ENCODE results near the gene ZDHHC22. TPM values are rescaled to one million over a fixed set of nuclear protein-coding genes. Genes with fewer than 3 reads are reported as not detected.
A peak's percentile ranks its signal among the peaks of the same experiment; 100 is the strongest.

ZDHHC22 gene
- total RNA-seq, 1 experiment from 2014 or later, result 11.3 TPM

GRCh38 chr14:77180726-77181602 is 39.4 kb upstream of the ZDHHC22 start:
- Histone ChIP-seq H3K4me1 (ENCODE audit: insufficient read depth, low read length) (peaks cover 5% of the 10 kb centered on the region; the same call in 1 of the 2 replicates), H3K9ac (ENCODE audit: extremely low read depth, insufficient read length, low read length) (no peak overlapping the region), H4K91ac (ENCODE audit: insufficient read length, low read depth, low read length) (no peak overlapping the region), H3K27me3 (ENCODE audit: insufficient read depth, low read length) (no peaks in the 10 kb centered on the region), H3T11ph (ENCODE audit: low read length) (no peak overlapping the region), H2BK12ac (ENCODE audit: insufficient read length, low read depth, low read length) (peak overlapping the region; percentile 4), H2BK120ac (ENCODE audit: low read depth, low read length, poor library complexity, severe bottlenecking) (no peak overlapping the region), H3K79me1 (ENCODE audit: insufficient read depth, low read depth, low read length, poor library complexity, severe bottlenecking) (no peaks in the 10 kb centered on the region), H3K18ac (ENCODE audit: insufficient read length, low read depth, low read length) (no peak overlapping the region), H3K79me2 (ENCODE audit: insufficient read depth, low read length) (no peaks in the 10 kb centered on the region), H3K14ac (ENCODE audit: insufficient read depth, low read length) (no peak overlapping the region), H2BK15ac (ENCODE audit: low read depth, low read length) (no peak overlapping the region), H2AK5ac (ENCODE audit: insufficient read length, low read length) (no peak overlapping the region), H2AFZ (ENCODE audit: low read length) (no peak overlapping the region), H3K23me2 (ENCODE audit: insufficient read length, low read depth, low read length, poor library complexity, severe bottlenecking) (peaks cover 8% of the 10 kb centered on the region), H3K56ac (ENCODE audit: insufficient read length, low read depth, low read length) (no peak overlapping the region), H4K20me1 (ENCODE audit: control insufficient read depth, insufficient read depth, insufficient read length) (no peaks in the 10 kb centered on the region), H2BK20ac (ENCODE audit: low read depth, low read length, poor library complexity, severe bottlenecking) (no peak overlapping the region), H3K9me3 (ENCODE audit: control insufficient read depth, low read depth, low read length) (no peaks in the 10 kb centered on the region), H2BK5ac (ENCODE audit: insufficient read length, low read length) (no peak overlapping the region), H4K5ac (ENCODE audit: insufficient read length, low read depth, low read length) (no peak overlapping the region), H3K27ac (ENCODE audit: insufficient read length, low read depth, low read length) (no peak overlapping the region), H3K4ac (ENCODE audit: low read depth, low read length) (no peak overlapping the region), H4K8ac (replicated peaks; ENCODE audit: insufficient read length, low read depth, low read length) (no peak overlapping the region), H3K23ac (ENCODE audit: insufficient read length, low read depth, low read length) (no peak overlapping the region), H3K4me2 (ENCODE audit: insufficient read depth, insufficient read length, low read length) (no peak overlapping the region)
- Mint-ChIP-seq H3K9me3 (no peaks in the 10 kb centered on the region), H3K27me3 (ENCODE audit: low read depth) (peaks cover 11% of the 10 kb centered on the region), H3K4me3 (peak overlapping the region; percentile 75 to 88), H3K4me1 (peaks cover 12 to 14% of the 10 kb centered on the region in 2 experiments), H3K36me3 (ENCODE audit: insufficient read depth in 1 of 3, low read depth in 3 of 3) (no peaks in the 10 kb centered on the region), H3K27ac (peak overlapping the region; percentile 77 to 96 (median 91); a peak in 4 of 7 replicates)
- no CpG with 5 or more reads among the region's 12 CpGs for WGBS (ENCODE audit: extremely low coverage, insufficient read length, low lambda C conversion rate)
- no peak for DNase-seq
- no peak for TF ChIP-seq CTCF (conservative IDR thresholded peaks at IDR 0.05)

Measured in H9 (cell line).